HepG2 (cell line): ENCODE results near the gene TMEM41A. TPM values are rescaled to one million over a fixed set of nuclear protein-coding genes. Genes with fewer than 3 reads are reported as not detected.
A peak's percentile ranks its signal among the peaks of the same experiment; 100 is the strongest.

Experiments used
- ATAC-seq: fragments of 200-7000 bp; cut with Tn5 transposase; 3 replicates; pipeline ENCODE4 v1.9.1; 2020; ENCODE audit warnings: mild to moderate bottlenecking, moderate library complexity
- Bru-seq: library from RNA; stranded (reverse); fragments of 400-500 nt; gene quantifications from one replicate; lab custom pipeline; 2021; lab: Mats Ljungman, UMichigan
- BruChase-seq, 2 experiments: library from RNA; stranded (reverse); fragments of 400-500 nt; gene quantifications; one replicate each; lab custom pipeline; 2021; lab: Mats Ljungman, UMichigan
- BruUV-seq: library from RNA; stranded (reverse); fragments of 400-500 nt; replicated peaks from 2 replicates; lab custom pipeline; 2021; lab: Mats Ljungman, UMichigan
- CTCF ChIA-PET: fragments of 300-600 bp; formaldehyde crosslinking; extraction: SDS; loops from one replicate; lab custom pipeline; 2021; ENCODE audit warnings: low total read pairs, inconsistent platforms, low intra/inter-chr PET ratio; lab: Yijun Ruan, JAX
- POLR2A ChIA-PET: fragments of 350-600 bp; sonication (Branson Sonifier 250); formaldehyde crosslinking; loops from one replicate; lab custom pipeline; 2020; ENCODE audit warnings: antibody characterized with exemption, inconsistent platforms; lab: Yijun Ruan, JAX
- DNase-seq: peaks from one replicate; pipeline ENCODE4 v3.0.0-alpha.2; 2015; ENCODE audit warnings: low spot score
- FAIRE-seq: peaks from 3 replicates; lab custom pipeline; 2011; peaks lifted over from hg19 to GRCh38; lab: Jason Lieb, UNC
- H2AFZ ChIP-seq: one replicate; pipeline ENCODE4 v1.6.1; 2011; ENCODE audit warnings: low read length, inconsistent platforms
- H3K27ac ChIP-seq: fragments of 300-600 bp; 3 replicates; pipeline ENCODE4 v1.8.0; 2011; ENCODE audit warnings: mixed run types, mild to moderate bottlenecking, mixed read lengths, low read length, inconsistent platforms; ENCODE audit not compliant: insufficient read depth; ENCODE audit errors: extremely low read length
- H3K27me3 ChIP-seq, 2 experiments: fragments of 200-600 bp in 1 of 2; 2 replicates in 1 of 2; 3 replicates in 1 of 2; pipeline versions ENCODE4 v1.6.0 to v1.8.0; 2011; ENCODE audit warnings: low read length in 2 of 2, mild to moderate bottlenecking in 2 of 2, moderate library complexity in 2 of 2, inconsistent platforms in 1 of 2; ENCODE audit not compliant: insufficient read depth in 2 of 2, control insufficient read depth in 1 of 2
- H3K36me3 ChIP-seq, 2 experiments: fragments of 200-600 bp in 1 of 2; replicated peaks in 1 of 2; 2 replicates in 1 of 2; 3 replicates in 1 of 2; pipeline versions ENCODE4 v1.5.1 to v1.8.0; 2011; ENCODE audit warnings: low read length in 2 of 2, inconsistent platforms in 1 of 2; ENCODE audit not compliant: insufficient read depth in 2 of 2, control insufficient read depth in 1 of 2
- H3K4me1 ChIP-seq: 2 replicates; pipeline ENCODE4 v1.5.1; 2012; ENCODE audit warnings: low read length, inconsistent platforms; ENCODE audit not compliant: insufficient read depth
- H3K4me2 ChIP-seq: 2 replicates; pipeline ENCODE4 v1.6.0; 2011; ENCODE audit warnings: low read depth, low read length, inconsistent platforms
- H3K4me3 ChIP-seq, 3 experiments: fragments of 200-600 bp in 1 of 3; sonication (generic), shearing (Covaris generic) in 1 of 3; replicated peaks in 1 of 3; 2 replicates each; pipeline ENCODE4 v1.5.1; 2011 to 2016; ENCODE audit warnings: low read length in 3 of 3, inconsistent platforms in 2 of 3, low read depth in 2 of 3, mild to moderate bottlenecking in 2 of 3, control low read depth in 1 of 3, mixed read lengths in 1 of 3; ENCODE audit not compliant: insufficient read depth in 1 of 3
- H3K79me2 ChIP-seq: one replicate; pipeline ENCODE4 v1.6.1; 2011; ENCODE audit warnings: low read length, inconsistent platforms; ENCODE audit not compliant: insufficient read depth
- H3K9ac ChIP-seq: 2 replicates; pipeline ENCODE4 v1.6.0; 2011; ENCODE audit warnings: mild to moderate bottlenecking, low read depth, low read length, inconsistent platforms; ENCODE audit not compliant: insufficient read depth
- H3K9me3 ChIP-seq: 2 replicates; pipeline ENCODE4 v1.5.1; 2012; ENCODE audit warnings: mild to moderate bottlenecking, low read length
- H4K20me1 ChIP-seq: 2 replicates; pipeline ENCODE4 v1.6.0; 2011; ENCODE audit warnings: inconsistent platforms, mild to moderate bottlenecking, low read length, moderate library complexity; ENCODE audit not compliant: insufficient read depth
- CEBPZ ChIP-seq: IDR thresholded peaks from 2 replicates; pipeline ENCODE4 v1.6.1; 2012; ENCODE audit warnings: low read length, improper control_type of control experiment
- E2F2 ChIP-seq: sonication (generic); formaldehyde crosslinking; IDR thresholded peaks from 2 replicates; pipeline ENCODE4 v1.4.0; 2020; ENCODE audit warnings: missing genetic modification reagents, borderline replicate concordance
- KLF15 ChIP-seq: sonication (generic); formaldehyde crosslinking; IDR thresholded peaks from 2 replicates; pipeline ENCODE4 v1.8.1; 2023; ENCODE audit warnings: borderline replicate concordance, mild to moderate bottlenecking, inconsistent platforms, missing genetic modification reagents, mixed read lengths
- MIER2 ChIP-seq: IDR thresholded peaks from 2 replicates; pipeline ENCODE4 v1.6.1; 2016; ENCODE audit warnings: missing biosample characterization, missing genetic modification reagents
- SALL1 ChIP-seq: sonication (generic); formaldehyde crosslinking; IDR thresholded peaks from 2 replicates; pipeline ENCODE4 v1.8.0; 2022; ENCODE audit warnings: mild to moderate bottlenecking, missing genetic modification reagents
- ZEB1 ChIP-seq: IDR thresholded peaks from 2 replicates; pipeline ENCODE4 v1.6.1; 2012; ENCODE audit warnings: mild to moderate bottlenecking, low read depth, inconsistent platforms; ENCODE audit not compliant: insufficient replicate concordance
- ZNF101 ChIP-seq: sonication (generic); formaldehyde crosslinking; IDR thresholded peaks from 2 replicates; pipeline ENCODE4 v1.4.0; 2020; ENCODE audit warnings: mild to moderate bottlenecking, low read depth, missing genetic modification reagents, borderline replicate concordance
- ZNF430 ChIP-seq: sonication (generic); formaldehyde crosslinking; IDR thresholded peaks from 2 replicates; pipeline ENCODE4 v1.9.0; 2021; ENCODE audit warnings: mild to moderate bottlenecking, missing genetic modification reagents
- ZNF530 ChIP-seq: sonication (generic); formaldehyde crosslinking; IDR thresholded peaks from 2 replicates; pipeline ENCODE4 v1.5.0; 2020; ENCODE audit warnings: low read depth, mild to moderate bottlenecking, missing genetic modification reagents
- ZNF598 ChIP-seq: sonication (generic); formaldehyde crosslinking; IDR thresholded peaks from 2 replicates; pipeline ENCODE4 v1.5.1; 2020; ENCODE audit warnings: mild to moderate bottlenecking, missing genetic modification reagents, borderline replicate concordance
- WGBS: methylation state at CpG from one replicate; pipeline ENCODE4 v1.1.6; 2017; ENCODE audit warnings: low lambda C conversion rate; 5-methylcytosine and 5-hydroxymethylcytosine counted together
- in situ Hi-C: cut with HindIII; loops from 2 replicates; pipeline ENCODE4 v1.10.0; 2017; ENCODE audit warnings: low pct_unique_long_range_greater_than_20kb; ENCODE audit not compliant: extremely low pct_ligation_motif_present
- intact Hi-C: fragments of 100-400 bp; cut with micrococcal nuclease; formaldehyde crosslinking; loops from one replicate; pipeline ENCODE4 v1.10.0; 2022; ENCODE audit not compliant: unreplicated experiment
- long read RNA-seq, 2 experiments: library from RNA in 1 of 2; library from polyadenylated mRNA in 1 of 2; stranded (forward) in 1 of 2; unstranded in 1 of 2; transcript quantifications; one replicate each; pipeline ENCODE4 v2.0.0, GENCODE V29; 2019 to 2022
- polyA minus RNA-seq, 3 experiments: library from RNA; depleted of rRNA, polyadenylated mRNA; stranded (reverse); fragments of >200 nt; gene quantifications; 2 replicates each; pipeline ENCODE4 v1.2.3, GENCODE V29; 2011; ENCODE audit warnings: low replicate concordance in 1 of 3
- polyA plus RNA-seq, 8 experiments: library from polyadenylated mRNA; depleted of rRNA in 3 of 8; stranded (reverse) in 7 of 8; unstranded in 1 of 8; fragments of >200 nt; fragmentation: Illumina TruSeq in 4 of 8; extraction: Trizol in 4 of 8; gene quantifications; 2 replicates each; pipeline versions ENCODE4 v1.2.1 to v1.2.3, GENCODE V29; 2011 to 2016; ENCODE audit warnings: low read depth in 4 of 8, missing spikeins in 1 of 8, mixed read lengths in 1 of 8; ENCODE audit not compliant: insufficient read depth in 1 of 8
- total RNA-seq, 5 experiments: library from RNA; depleted of rRNA; stranded (reverse); fragments of >200 nt; fragmentation: Illumina TruSeq; extraction: Trizol; gene quantifications; 2 replicates each; pipeline ENCODE4 v1.2.3, GENCODE V29; 2016; ENCODE audit warnings: low read depth in 1 of 5

Gene TMEM41A
- total RNA-seq (2016; rRNA removed; fragmentation: Illumina TruSeq; extraction: Trizol): 24.2 and 40.0 TPM in 2 replicates
- 13.6 and 15.2 TPM in 2 replicates for total RNA-seq (2016; cell fraction: cytosol; rRNA removed; fragmentation: Illumina TruSeq; extraction: Trizol; ENCODE audit: low read depth)
- 24.9 and 39.6 TPM in 2 replicates for total RNA-seq (2016; cell fraction: insoluble cytoplasmic fraction; rRNA removed; fragmentation: Illumina TruSeq; extraction: Trizol)
- total RNA-seq (2016; cell fraction: membrane; rRNA removed; fragmentation: Illumina TruSeq; extraction: Trizol): 29.5 and 32.0 TPM in 2 replicates
- total RNA-seq (2016; cell fraction: nucleus; rRNA removed; fragmentation: Illumina TruSeq; extraction: Trizol): 45.6 and 52.4 TPM in 2 replicates
- 27.9 and 30.0 TPM in 2 replicates for polyA plus RNA-seq (2011; rRNA removed)
- polyA plus RNA-seq (2011; cell fraction: cytosol; rRNA removed): 19.8 and 29.4 TPM in 2 replicates
- 25.5 and 31.3 TPM in 2 replicates for polyA plus RNA-seq (2011; cell fraction: nucleus; rRNA removed)
- 18.7 and 20.4 TPM in 2 replicates for polyA plus RNA-seq (2012)
- polyA plus RNA-seq (2016; cell fraction: cytosol; fragmentation: Illumina TruSeq; extraction: Trizol; ENCODE audit: low read depth): 7.9 and 8.4 TPM in 2 replicates
- 28.3 and 31.2 TPM in 2 replicates for polyA plus RNA-seq (2016; cell fraction: insoluble cytoplasmic fraction; fragmentation: Illumina TruSeq; extraction: Trizol; ENCODE audit: low read depth)
- polyA plus RNA-seq (2016; cell fraction: membrane; fragmentation: Illumina TruSeq; extraction: Trizol; ENCODE audit: low read depth): 19.0 and 19.8 TPM in 2 replicates
- 61.2 and 62.8 TPM in 2 replicates for polyA plus RNA-seq (2016; cell fraction: nucleus; fragmentation: Illumina TruSeq; extraction: Trizol; ENCODE audit: insufficient read depth, low read depth)
- polyA minus RNA-seq (2011; rRNA and poly(A)+ RNA removed; ENCODE audit: low replicate concordance): 43.9 and 54.9 TPM in 2 replicates
- polyA minus RNA-seq (2011; cell fraction: cytosol; rRNA and poly(A)+ RNA removed): 13.8 and 18.0 TPM in 2 replicates
- 39.3 and 51.3 TPM in 2 replicates for polyA minus RNA-seq (2011; cell fraction: nucleus; rRNA and poly(A)+ RNA removed)
- Bru-seq, nascent RNA: percentile 93 among the genes with signal in this experiment
- percentile 96 among the genes with signal in this experiment for BruChase-seq, experiment 1, labeled RNA remaining after a 6-hour chase
- percentile 96 among the genes with signal in this experiment for BruChase-seq, experiment 2, labeled RNA remaining after a 2-hour chase
- long read RNA-seq, experiment 1, transcript TMEM41A-203 (5 exons, 2,827 nt): major isoform, 54 of 65 reads
- long read RNA-seq, experiment 1, partial matches to known transcripts: 6 of 65 reads
- long read RNA-seq, experiment 1, other reads (novel, unspliced or antisense): 4 of 65 reads
- long read RNA-seq, experiment 2, full-length matches to known transcripts: 25 of 73 reads
- long read RNA-seq, experiment 2, partial matches to known transcripts: 39 of 73 reads
- long read RNA-seq, experiment 2, other reads (novel, unspliced or antisense): 9 of 73 reads

- ATAC-seq (peak; percentile 92), FAIRE-seq (peak; percentile 79), DNase-seq (peak; percentile 75)
- peaks cover 13 to 30% of the 10 kb centered on the region in 2 experiments for H3K36me3 ChIP-seq
- BruUV-seq: TSS peak; percentile 52
- H3K4me1 ChIP-seq: peaks cover 46% of the 10 kb centered on the region
- CTCF ChIA-PET: interaction anchor here (0.8 kb wide), 1 partner anchor 60 kb away, joined by 3 read pairs; no protein-coding TSS in a partner anchor
- 2% methylated on average over 26 of the region's 82 CpGs for WGBS
- peak within 1 kb of the TSS; percentile 16 for H2AFZ ChIP-seq
- H3K9me3 ChIP-seq: no peaks in the 10 kb centered on the region
- H3K27me3 ChIP-seq: no peaks in the 10 kb centered on the region
- H3K4me3 ChIP-seq: peak within 1 kb of the TSS; percentile 97 to 99 (median 99)
- POLR2A ChIA-PET: interaction anchor here (0.8 to 1.4 kb wide), 3 partner anchors 10 to 88 kb away, joined by 3 read pairs; no protein-coding TSS in a partner anchor
- intact Hi-C loops: loop anchor here (5.0 kb wide), 1 partner anchor 89 kb away; the partner anchor contains the start of gene SENP2
- H4K20me1 ChIP-seq: 0 out of 2 replicates have a peak, but pooled peaks cover 2% of the 10 kb centered on the region
- H3K79me2 ChIP-seq: peaks cover 14% of the 10 kb centered on the region
- peak within 1 kb of the TSS; percentile 95 for H3K27ac ChIP-seq
- in situ Hi-C loops: no loop called here
- peak within 1 kb of the TSS; percentile 86 for H3K4me2 ChIP-seq
- H3K9ac ChIP-seq: peak within 1 kb of the TSS; percentile 94
- TF ChIP-seq ZNF530 (CRISPR knock-in tag) (no peak), KLF15 (CRISPR knock-in tag) (no peak), ZNF430 (peak; percentile 94), MIER2 (CRISPR knock-in tag) (peak; percentile 51; the same call in 1 of the 2 replicates), ZNF101 (CRISPR knock-in tag) (no peak), E2F2 (CRISPR knock-in tag) (peak; percentile 34; the same call in 1 of the 2 replicates), SALL1 (CRISPR knock-in tag) (peak; percentile 93), ZEB1 (peak; percentile 75), ZNF598 (CRISPR knock-in tag) (peak; percentile 98), CEBPZ (no peak)
Observed at GRCh38 chr3:185498503-185499396, at the start of gene TMEM41A. Gene TMEM41A (minus strand): TSS chr3:185499035. CDS start chr3:185498961, 74 bp downstream.
